PC-3 (cell line): ENCODE measurements around the gene KSR2. TPM values are rescaled to one million over a fixed set of nuclear protein-coding genes. Genes with fewer than 3 reads are reported as not detected.

Experiments used
- ATAC-seq: fragments of 200-7000 bp; cut with Tn5 transposase; 2 replicates; pipeline ENCODE4 v1.9.1; 2020; ENCODE audit warnings: mild to moderate bottlenecking, moderate library complexity
- BruUV-seq: library from RNA; stranded (reverse); fragments of 400-500 nt; replicated peaks from 2 replicates; lab custom pipeline; 2021; lab: Mats Ljungman, UMichigan
- CTCF ChIA-PET: fragments of 300-600 bp; sonication (Branson Sonifier 250); formaldehyde crosslinking; loops from one replicate; lab custom pipeline; 2022; ENCODE audit warnings: antibody characterized with exemption; lab: Charles Lee
- POLR2A ChIA-PET: fragments of 300-600 bp; sonication (Branson Sonifier 250); formaldehyde crosslinking; loops from one replicate; lab custom pipeline; 2022; ENCODE audit warnings: antibody characterized with exemption; ENCODE audit not compliant: unreplicated experiment; lab: Charles Lee
- DNase-seq: peaks from one replicate; pipeline ENCODE4 v3.0.0-alpha.2; 2015
- H2AFZ ChIP-seq: fragments of 300-600 bp; sonication (generic); 2 replicates; pipeline ENCODE4 v1.6.0; 2016; ENCODE audit warnings: antibody characterized with exemption, low read length
- H3F3A ChIP-seq: fragments of 300-600 bp; sonication (generic); one replicate; pipeline ENCODE4 v1.6.0; 2017; ENCODE audit warnings: antibody characterized with exemption, low read length, control low read depth, mild to moderate bottlenecking; ENCODE audit not compliant: unreplicated experiment
- H3K27ac ChIP-seq: fragments of 300-600 bp; sonication (generic); 2 replicates; pipeline ENCODE4 v1.5.1; 2016; ENCODE audit warnings: mild to moderate bottlenecking, low read length
- H3K27me3 ChIP-seq: fragments of 300-600 bp; sonication (generic); 2 replicates; pipeline ENCODE4 v1.6.1; 2016; ENCODE audit warnings: low read length, mixed read lengths
- H3K36me3 ChIP-seq: fragments of 300-600 bp; sonication (generic); 2 replicates; pipeline ENCODE4 v1.6.1; 2016; ENCODE audit warnings: low read depth, mixed run types, low read length, mixed read lengths
- H3K4me1 ChIP-seq: fragments of 300-600 bp; sonication (generic); 2 replicates; pipeline ENCODE4 v1.5.1; 2016; ENCODE audit warnings: low read length; ENCODE audit not compliant: insufficient read depth
- H3K4me2 ChIP-seq: fragments of 300-600 bp; sonication (generic); 2 replicates; pipeline ENCODE4 v1.6.0; 2016; ENCODE audit warnings: low read length
- H3K4me3 ChIP-seq: fragments of 300-600 bp; sonication (generic); 2 replicates; pipeline ENCODE4 v1.5.1; 2016; ENCODE audit warnings: mild to moderate bottlenecking, low read length, mixed read lengths
- H3K79me2 ChIP-seq: fragments of 300-600 bp; sonication (generic); 2 replicates; pipeline ENCODE4 v1.6.1; 2017; ENCODE audit warnings: low read length, mixed read lengths
- H3K9ac ChIP-seq: fragments of 300-600 bp; sonication (generic); 2 replicates; pipeline ENCODE4 v1.6.0; 2016; ENCODE audit warnings: mild to moderate bottlenecking, low read length
- H3K9me2 ChIP-seq: fragments of 300-600 bp; sonication (generic); replicated peaks from 2 replicates; pipeline ENCODE4 v1.6.1; 2016; ENCODE audit warnings: mixed run types, low read length, mixed read lengths
- H3K9me3 ChIP-seq: fragments of 300-600 bp; sonication (generic); 2 replicates; pipeline ENCODE4 v1.6.1; 2016; ENCODE audit warnings: low read length, mixed read lengths
- H4K20me1 ChIP-seq: fragments of 300-600 bp; sonication (generic); 2 replicates; pipeline ENCODE4 v1.6.1; 2016; ENCODE audit warnings: low read length, mixed read lengths
- EZH2 ChIP-seq: fragments of 300-600 bp; sonication (generic); IDR thresholded peaks from one replicate; pipeline ENCODE4 v1.6.1; 2017; ENCODE audit warnings: antibody characterized with exemption, mild to moderate bottlenecking, low read length; ENCODE audit not compliant: unreplicated experiment
- EZH2phosphoT487 ChIP-seq: fragments of 300-600 bp; sonication (generic); IDR thresholded peaks from 2 replicates; pipeline ENCODE4 v1.6.1; 2018; ENCODE audit warnings: mild to moderate bottlenecking, antibody characterized with exemption, low read length, borderline replicate concordance
- intact Hi-C: fragments of 100-400 bp; cut with micrococcal nuclease; formaldehyde crosslinking; loops from 2 replicates; pipeline ENCODE4 v1.9.0; 2023
- total RNA-seq: library from RNA; depleted of rRNA; stranded (reverse); fragments of >200 nt; gene quantifications from 2 replicates; pipeline ENCODE4 v1.2.3, GENCODE V29; 2014
- TF ChIP-seq, protein P1 (sequence below): fragments of 300-600 bp; sonication (generic); conservative IDR thresholded peaks from 2 replicates; pipeline ENCODE4 v1.5.1; 2017; ENCODE audit warnings: antibody characterized with exemption, low read depth, mild to moderate bottlenecking, low read length

Gene KSR2
- total RNA-seq, 1 experiment from 2014 or later = 0.80 TPM

DNA sequence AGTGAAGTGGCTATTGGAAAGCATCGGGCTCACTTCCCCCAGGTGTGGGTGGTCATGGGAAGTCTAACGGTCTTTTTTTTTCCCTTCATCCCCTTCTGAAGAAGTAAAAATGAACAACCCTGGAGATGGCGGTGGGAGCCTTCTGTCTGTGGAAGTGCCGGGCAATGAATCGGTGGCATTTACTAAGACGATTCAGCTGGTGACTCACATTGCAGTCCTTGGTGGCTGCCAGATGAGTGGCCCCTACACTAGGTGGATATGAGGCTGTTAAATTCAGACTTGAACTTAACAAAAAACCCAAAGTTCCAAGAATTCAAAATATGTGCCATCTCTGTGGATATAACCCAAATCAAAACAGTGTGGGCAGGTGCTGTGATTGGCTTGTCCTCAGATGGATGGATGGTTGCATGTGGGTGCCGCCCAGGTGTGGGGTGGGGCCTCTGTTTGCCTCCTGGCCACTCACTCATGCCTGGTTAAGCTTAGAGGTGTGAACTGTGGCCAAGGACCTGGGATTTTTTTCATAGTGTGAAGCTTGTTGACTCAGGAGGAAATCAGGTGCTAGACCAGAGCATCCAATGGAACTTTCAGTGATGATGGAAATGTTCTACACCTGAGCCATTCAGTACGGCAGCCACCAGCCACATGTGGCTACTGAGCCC lies 430.6 kb downstream of the KSR2 start:
- Histone ChIP-seq H2AFZ (no peak overlapping the region), H3F3A (no peaks in the 10 kb centered on the region), H3K4me1 (no peaks in the 10 kb centered on the region), H3K9ac (no peak overlapping the region), H4K20me1 (no peaks in the 10 kb centered on the region), H3K27ac (no peak overlapping the region), H3K4me2 (no peak overlapping the region), H3K36me3 (no peaks in the 10 kb centered on the region), H3K4me3 (no peak overlapping the region), H3K9me3 (no peaks in the 10 kb centered on the region), H3K27me3 (no peaks in the 10 kb centered on the region), H3K9me2 (no peaks in the 10 kb centered on the region), H3K79me2 (no peaks in the 10 kb centered on the region)
- TF ChIP-seq, protein P1, sequence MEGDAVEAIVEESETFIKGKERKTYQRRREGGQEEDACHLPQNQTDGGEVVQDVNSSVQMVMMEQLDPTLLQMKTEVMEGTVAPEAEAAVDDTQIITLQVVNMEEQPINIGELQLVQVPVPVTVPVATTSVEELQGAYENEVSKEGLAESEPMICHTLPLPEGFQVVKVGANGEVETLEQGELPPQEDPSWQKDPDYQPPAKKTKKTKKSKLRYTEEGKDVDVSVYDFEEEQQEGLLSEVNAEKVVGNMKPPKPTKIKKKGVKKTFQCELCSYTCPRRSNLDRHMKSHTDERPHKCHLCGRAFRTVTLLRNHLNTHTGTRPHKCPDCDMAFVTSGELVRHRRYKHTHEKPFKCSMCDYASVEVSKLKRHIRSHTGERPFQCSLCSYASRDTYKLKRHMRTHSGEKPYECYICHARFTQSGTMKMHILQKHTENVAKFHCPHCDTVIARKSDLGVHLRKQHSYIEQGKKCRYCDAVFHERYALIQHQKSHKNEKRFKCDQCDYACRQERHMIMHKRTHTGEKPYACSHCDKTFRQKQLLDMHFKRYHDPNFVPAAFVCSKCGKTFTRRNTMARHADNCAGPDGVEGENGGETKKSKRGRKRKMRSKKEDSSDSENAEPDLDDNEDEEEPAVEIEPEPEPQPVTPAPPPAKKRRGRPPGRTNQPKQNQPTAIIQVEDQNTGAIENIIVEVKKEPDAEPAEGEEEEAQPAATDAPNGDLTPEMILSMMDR = no peak
- TF ChIP-seq EZH2 = no peak
- no peak for TF ChIP-seq EZH2phosphoT487
- ATAC-seq (peak; percentile 77), DNase-seq (peak; percentile 33)
- POLR2A ChIA-PET = interaction anchor here (0.6 kb wide), 1 partner anchor 526 kb away, joined by 3 read pairs; no protein-coding TSS in a partner anchor
- BruUV-seq = no TSS peak
- intact Hi-C loops = no loop called here
- CTCF ChIA-PET = no interaction called here

DNA sequence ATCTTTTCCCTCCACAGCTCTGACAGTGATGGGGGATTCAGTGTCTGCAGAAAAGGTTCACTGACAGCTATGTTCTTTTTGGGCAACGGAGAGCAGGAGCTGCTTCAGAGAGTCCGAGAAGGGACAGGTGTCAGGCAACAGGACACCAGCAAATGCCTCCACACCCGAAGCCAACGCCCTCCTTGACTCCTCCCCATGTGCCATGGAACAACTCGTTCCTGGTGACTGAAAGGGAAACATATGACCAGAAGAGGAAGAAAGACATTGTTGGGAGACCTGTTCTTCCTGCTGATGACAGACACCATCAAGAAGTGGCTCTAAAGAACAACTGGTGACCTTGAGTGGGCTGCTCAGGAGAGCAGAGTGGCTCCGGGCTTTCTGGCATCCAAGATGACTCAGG lies 435.1 kb downstream of the KSR2 start:
- Histone ChIP-seq H3K4me1 (no peaks in the 10 kb centered on the region), H3K9ac (no peak overlapping the region), H3K4me3 (no peak overlapping the region), H3K4me2 (no peak overlapping the region), H3K9me2 (no peaks in the 10 kb centered on the region), H3F3A (no peaks in the 10 kb centered on the region), H3K27me3 (no peaks in the 10 kb centered on the region), H3K27ac (no peak overlapping the region), H2AFZ (no peak overlapping the region), H3K9me3 (no peaks in the 10 kb centered on the region), H4K20me1 (no peaks in the 10 kb centered on the region), H3K79me2 (no peaks in the 10 kb centered on the region), H3K36me3 (no peaks in the 10 kb centered on the region)
- no peak for TF ChIP-seq EZH2
- TF ChIP-seq EZH2phosphoT487 = no peak
- TF ChIP-seq, protein P1 = no peak
- BruUV-seq = no TSS peak
- ChIA-PET CTCF (no interaction called here), POLR2A (no interaction called here)
- intact Hi-C loops = no loop called here
- no peak for ATAC-seq
- no peak for DNase-seq

DNA sequence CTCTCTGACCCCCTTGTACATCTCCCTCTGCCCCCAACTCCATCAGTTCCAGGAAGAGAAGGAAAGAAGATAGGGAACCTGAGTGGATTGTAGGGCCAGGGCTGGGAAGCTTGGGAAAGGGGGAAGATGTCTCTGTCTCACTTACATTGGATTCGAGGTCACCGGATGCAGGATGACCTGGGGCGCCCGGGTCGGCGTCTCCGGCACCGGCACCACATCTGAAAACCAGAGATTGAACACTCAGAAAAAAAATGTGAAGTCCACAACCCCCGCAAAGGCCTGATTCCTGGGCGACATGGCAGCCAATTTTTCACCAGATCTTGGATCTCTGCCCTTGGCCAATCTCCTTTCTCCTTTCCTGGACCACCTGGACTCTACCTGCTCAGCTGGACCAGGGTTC lies 438.0 kb downstream of the KSR2 start:
- CTCF ChIA-PET = no interaction called here
- TF ChIP-seq, protein P1 = no peak
- TF ChIP-seq EZH2 (no peak), EZH2phosphoT487 (no peak)
- BruUV-seq = no TSS peak

More for the DNA sequence above, 438.0 kb downstream of the KSR2 start:
- Histone ChIP-seq H3K4me3 (no peak overlapping the region), H3K9me3 (no peaks in the 10 kb centered on the region), H3K36me3 (no peaks in the 10 kb centered on the region), H3K27ac (no peak overlapping the region), H3F3A (no peaks in the 10 kb centered on the region), H2AFZ (no peak overlapping the region), H3K9me2 (no peaks in the 10 kb centered on the region), H3K4me1 (no peaks in the 10 kb centered on the region), H3K4me2 (no peak overlapping the region), H3K9ac (no peak overlapping the region), H4K20me1 (no peaks in the 10 kb centered on the region), H3K27me3 (no peaks in the 10 kb centered on the region), H3K79me2 (no peaks in the 10 kb centered on the region)
- DNase-seq (no peak), ATAC-seq (no peak)
- intact Hi-C loops = no loop called here
- POLR2A ChIA-PET = no interaction called here
